Mucosa of stomach (tissue), 1 donor: Measurements from ENCODE around the gene BCKDHA.
"Not testable (repeated sequence)": the region's sequence is repeated elsewhere in the genome, so short reads cannot be mapped to it uniquely, and the experiment has no call there.

ENCODE experiments used
- H3K27me3 ChIP-seq: one replicate; pipeline ENCODE4 v1.7.0; 2013; ENCODE audit warnings: mild to moderate bottlenecking, low read length; ENCODE audit not compliant: control insufficient read depth, insufficient read depth
- H3K36me3 ChIP-seq: one replicate; pipeline ENCODE4 v1.7.0; 2013; ENCODE audit warnings: low read length; ENCODE audit not compliant: control insufficient read depth, insufficient read depth
- H3K4me1 ChIP-seq: one replicate; pipeline ENCODE4 v1.7.0; 2013; ENCODE audit warnings: mild to moderate bottlenecking, low read length; ENCODE audit not compliant: control insufficient read depth, insufficient read depth
- H3K4me3 ChIP-seq: one replicate; pipeline ENCODE4 v1.7.0; 2013; ENCODE audit warnings: low read length
- H3K9ac ChIP-seq: one replicate; pipeline ENCODE4 v1.7.0; 2013; ENCODE audit warnings: mild to moderate bottlenecking, low read length, moderate library complexity
- H3K9me3 ChIP-seq: one replicate; pipeline ENCODE4 v1.7.0; 2013; ENCODE audit warnings: mild to moderate bottlenecking, low read length, moderate library complexity; ENCODE audit not compliant: control insufficient read depth
- donor health status: Pancreatic carcinoma.

BCKDHA gene

GRCh38 chr19:41434450-41434849, 36.8 kb downstream of the BCKDHA start:
- Histone ChIP-seq H3K9me3 (no peaks in the 10 kb centered on the region), H3K4me1 (peaks cover 7% of the 10 kb centered on the region), H3K4me3 (no peak overlapping the region), H3K36me3 (peaks cover 14% of the 10 kb centered on the region), H3K27me3 (no peaks in the 10 kb centered on the region), H3K9ac (no peak overlapping the region)

- not testable (repeated sequence) for H3K27me3 ChIP-seq
- H3K36me3 ChIP-seq, result peaks cover 14% of the 10 kb centered on the region
These were observed 37.8 kb downstream of the BCKDHA start for GRCh38 chr19:41435376-41435775.

GRCh38 chr19:41435936-41436673, 38.5 kb downstream of the BCKDHA start:
- Histone ChIP-seq H3K4me3 (no peak overlapping the region), H3K36me3 (peaks cover 14% of the 10 kb centered on the region), H3K27me3 (no peaks in the 10 kb centered on the region), H3K9ac (no peak overlapping the region), H3K9me3 (no peaks in the 10 kb centered on the region), H3K4me1 (peaks cover 7% of the 10 kb centered on the region)

More at GRCh38 chr19:41435376-41435775, 37.8 kb downstream of the BCKDHA start:
- not testable (repeated sequence) for H3K9me3 ChIP-seq, H3K9ac ChIP-seq, H3K4me1 ChIP-seq, H3K4me3 ChIP-seq

GRCh38 chr19:41436674-41436951, 39.0 kb downstream of the BCKDHA start:
- Histone ChIP-seq H3K4me1 (peaks cover 7% of the 10 kb centered on the region), H3K9me3 (no peaks in the 10 kb centered on the region), H3K36me3 (peaks cover 14% of the 10 kb centered on the region), H3K9ac (no peak overlapping the region), H3K27me3 (no peaks in the 10 kb centered on the region), H3K4me3 (no peak overlapping the region)

- Histone ChIP-seq H3K9ac (no peak overlapping the region), H3K4me1 (peaks cover 7% of the 10 kb centered on the region), H3K9me3 (no peaks in the 10 kb centered on the region), H3K36me3 (peaks cover 4% of the 10 kb centered on the region), H3K27me3 (no peaks in the 10 kb centered on the region), H3K4me3 (no peak overlapping the region)
These were observed 40.4 kb downstream of the BCKDHA start for GRCh38 chr19:41437944-41438574.

GRCh38 chr19:41439441-41440222, 42.0 kb downstream of the BCKDHA start, which contains the start of gene DMAC2:
DMAC2 (minus strand) TSS chr19:41439912; CDS start chr19:41439899, 13 bp downstream.
- no peaks in the 10 kb centered on the region for H3K36me3 ChIP-seq
- H3K4me1 ChIP-seq, result peaks cover 7% of the 10 kb centered on the region
- H3K4me3 ChIP-seq, result peak within 1 kb of the TSS; percentile 94
- H3K9ac ChIP-seq, result peak within 1 kb of the TSS; percentile 82
- H3K9me3 ChIP-seq, result no peaks in the 10 kb centered on the region
- peaks cover 4% of the 10 kb centered on the region for H3K27me3 ChIP-seq

GRCh38 chr19:41441321-41441945, 43.8 kb downstream of the BCKDHA start:
- Histone ChIP-seq H3K36me3 (no peaks in the 10 kb centered on the region), H3K27me3 (peaks cover 4% of the 10 kb centered on the region), H3K9ac (no peak overlapping the region), H3K4me1 (peaks cover 7% of the 10 kb centered on the region), H3K9me3 (no peaks in the 10 kb centered on the region), H3K4me3 (no peak overlapping the region)

GRCh38 chr19:41442473-41443355, 45.1 kb downstream of the BCKDHA start, which contains the start of gene ERICH4:
ERICH4 (plus strand) TSS chr19:41443156; CDS start chr19:41443170, 14 bp downstream.
- no peaks in the 10 kb centered on the region for H3K9me3 ChIP-seq
- no peak within 1 kb of the TSS for H3K9ac ChIP-seq
- H3K4me3 ChIP-seq, result no peak within 1 kb of the TSS
- peaks cover 7% of the 10 kb centered on the region for H3K4me1 ChIP-seq
- H3K36me3 ChIP-seq, result no peaks in the 10 kb centered on the region
- peaks cover 4% of the 10 kb centered on the region for H3K27me3 ChIP-seq

- Histone ChIP-seq H3K36me3 (no peaks in the 10 kb centered on the region), H3K4me3 (no peak overlapping the region), H3K9me3 (no peaks in the 10 kb centered on the region), H3K4me1 (peaks cover 3% of the 10 kb centered on the region), H3K27me3 (peaks cover 4% of the 10 kb centered on the region), H3K9ac (no peak overlapping the region)
These were observed 46.3 kb downstream of the BCKDHA start for GRCh38 chr19:41443813-41444455.

GRCh38 chr19:41445575-41445974, 48.0 kb downstream of the BCKDHA start:
- Histone ChIP-seq H3K4me3 (no peak overlapping the region), H3K4me1 (no peaks in the 10 kb centered on the region), H3K9ac (no peak overlapping the region), H3K27me3 (peaks cover 4% of the 10 kb centered on the region), H3K9me3 (no peaks in the 10 kb centered on the region), H3K36me3 (no peaks in the 10 kb centered on the region)
